GM12801 (cell line): ENCODE measurements around the gene TDRD1.

Source experiments
- CTCF ChIP-seq: IDR thresholded peaks from one replicate; pipeline ENCODE4 v1.5.1; 2011; ENCODE audit warnings: control low read depth; ENCODE audit not compliant: insufficient read length; ENCODE audit errors: extremely low read depth

TDRD1 gene

GRCh38 chr10:114278140-114278883 lies 99.2 kb downstream of the TDRD1 start:
- TF ChIP-seq CTCF = no peak

- TF ChIP-seq CTCF = no peak
Measured at GRCh38 chr10:114278884-114279191, 99.7 kb downstream of the TDRD1 start.

DNA sequence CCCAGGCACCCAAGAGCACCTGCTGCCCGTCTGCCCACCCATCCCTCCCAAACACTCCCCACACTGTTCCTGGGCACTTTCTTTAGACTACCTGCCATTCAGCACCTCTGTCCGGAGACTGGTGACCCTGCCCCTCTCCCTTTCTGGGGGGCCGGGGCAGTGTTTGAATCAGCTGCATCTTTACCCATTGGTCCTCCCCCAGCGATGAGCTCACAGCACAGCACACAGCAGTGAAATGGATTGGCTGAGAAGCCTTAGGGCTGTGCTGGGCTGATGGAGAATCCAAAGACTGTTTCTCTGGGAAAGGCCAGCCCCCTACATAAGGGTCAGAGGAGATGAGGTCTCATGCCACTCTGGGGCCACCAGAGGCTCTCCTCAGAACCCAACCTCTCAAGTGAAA lies 100.1 kb downstream of the TDRD1 start:
- TF ChIP-seq CTCF = no peak

DNA sequence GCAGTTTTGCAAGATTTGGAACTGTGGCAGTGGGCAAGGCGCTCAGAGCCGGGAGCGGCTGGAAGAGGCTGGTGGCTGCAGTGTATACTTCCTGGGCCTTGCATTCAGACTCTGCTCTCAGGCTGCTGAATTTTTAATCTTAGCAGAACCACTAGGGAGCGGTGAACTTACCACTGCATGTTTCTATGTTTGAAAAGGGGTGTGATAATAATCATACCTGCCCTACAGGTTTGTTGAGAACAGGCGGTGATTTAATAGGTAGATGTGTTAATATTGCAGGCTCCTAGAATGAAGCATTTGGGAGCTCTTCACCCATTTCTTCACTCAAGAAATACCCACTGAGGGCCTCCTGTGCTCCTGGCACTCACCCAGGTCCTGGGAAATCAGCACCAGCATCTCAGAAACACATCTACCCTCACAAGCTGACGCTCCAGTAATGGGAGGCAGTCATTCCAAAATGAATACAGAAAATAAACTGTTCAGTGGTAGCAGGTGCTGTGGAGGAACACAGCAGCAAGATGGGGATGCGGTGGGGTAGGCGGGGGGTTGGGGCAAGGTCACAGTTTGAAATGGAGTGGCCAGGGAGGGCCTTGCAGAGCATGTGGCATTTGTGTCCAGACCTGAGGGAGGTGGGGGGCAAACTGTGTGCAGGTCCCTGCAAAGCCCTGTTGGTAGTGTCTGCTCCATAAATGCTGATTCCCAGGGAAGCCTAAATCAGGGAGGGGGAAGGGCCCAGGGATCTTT lies 100.9 kb downstream of the TDRD1 start:
- TF ChIP-seq CTCF = no peak

DNA sequence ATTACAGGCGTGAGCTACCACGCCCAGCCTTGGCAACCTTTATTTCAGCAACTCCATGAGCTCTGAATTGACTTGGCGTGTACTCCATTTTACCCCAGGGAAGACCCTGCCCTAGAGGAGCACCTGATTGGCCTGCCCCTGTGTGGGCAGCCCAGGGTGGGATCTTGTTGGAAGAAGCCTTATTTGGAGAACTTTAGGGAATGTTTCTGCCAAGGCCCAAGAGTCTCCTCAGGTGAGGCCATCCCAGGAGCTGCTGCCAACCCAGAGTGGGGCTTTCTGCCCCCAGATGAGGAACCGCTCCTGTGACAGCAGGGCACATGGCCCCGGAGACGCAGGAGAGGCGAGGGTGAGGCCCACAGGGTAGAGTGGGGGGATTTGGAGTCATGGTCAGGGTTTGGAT lies 101.9 kb downstream of the TDRD1 start:
- TF ChIP-seq CTCF = no peak

GRCh38 chr10:114281461-114281860 lies 102.3 kb downstream of the TDRD1 start:
- TF ChIP-seq CTCF = no peak
